Central memory CD4-positive, alpha-beta T cell (primary cell): ENCODE measurements around the gene GPC3.

Experiments
- DNase-seq: peaks from one replicate; pipeline ENCODE4 v3.0.0; 2022

Gene GPC3

DNA sequence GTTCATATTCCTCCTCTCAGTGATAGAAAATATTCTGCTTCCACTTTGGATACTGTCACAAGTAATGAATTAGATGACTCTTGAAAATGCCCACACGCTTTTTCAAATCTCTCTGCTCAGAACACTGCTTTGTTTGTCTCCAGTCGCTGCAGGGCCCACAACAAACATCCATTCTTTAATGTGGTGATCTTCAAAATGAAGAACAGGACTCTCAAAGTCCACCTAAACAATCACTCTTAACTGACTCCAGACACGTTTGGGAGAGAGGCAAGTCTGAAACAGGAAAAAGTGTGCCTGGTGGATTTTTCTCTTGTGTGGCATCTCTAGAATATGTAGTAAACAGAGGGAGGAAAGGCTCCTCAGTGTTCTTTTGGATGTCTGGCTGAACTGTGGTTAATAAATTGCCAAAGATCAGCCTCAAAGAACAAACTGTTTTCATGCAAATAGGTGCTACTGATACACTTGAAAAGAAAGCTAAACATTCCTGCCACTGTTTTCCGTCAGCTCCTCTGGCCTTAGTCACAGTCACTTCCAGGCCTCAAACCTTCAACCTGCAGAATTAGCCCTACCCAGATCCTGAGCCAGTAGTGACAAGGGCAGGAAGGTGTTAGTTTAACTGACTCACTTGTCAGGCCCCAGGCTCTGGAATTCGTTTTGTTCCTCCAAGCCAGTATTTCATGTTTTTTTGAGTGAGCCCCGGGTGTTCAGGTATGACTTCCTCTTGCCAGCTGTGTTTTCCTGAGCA is 310.5 kb downstream of the GPC3 start:
- DNase-seq, result no peak

DNA sequence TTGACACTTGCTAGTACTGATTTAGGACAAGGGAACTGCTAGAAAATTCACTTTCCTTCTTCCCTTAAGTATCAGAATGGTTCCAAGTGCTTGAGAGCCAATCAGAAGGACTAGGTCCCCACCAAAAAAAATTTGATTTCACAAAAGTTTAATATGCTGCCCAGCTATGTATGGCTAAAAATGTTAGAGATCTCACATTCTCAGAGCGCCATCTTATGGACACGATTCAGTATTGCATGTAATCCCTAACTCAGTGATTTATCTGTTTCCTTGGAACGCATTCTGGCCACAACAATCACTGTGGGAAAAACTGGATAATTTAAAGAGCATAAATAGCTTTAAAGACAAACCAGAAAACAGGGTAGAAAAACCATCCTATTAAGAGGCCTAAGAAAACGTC is 315.0 kb downstream of the GPC3 start:
- no peak for DNase-seq

DNA sequence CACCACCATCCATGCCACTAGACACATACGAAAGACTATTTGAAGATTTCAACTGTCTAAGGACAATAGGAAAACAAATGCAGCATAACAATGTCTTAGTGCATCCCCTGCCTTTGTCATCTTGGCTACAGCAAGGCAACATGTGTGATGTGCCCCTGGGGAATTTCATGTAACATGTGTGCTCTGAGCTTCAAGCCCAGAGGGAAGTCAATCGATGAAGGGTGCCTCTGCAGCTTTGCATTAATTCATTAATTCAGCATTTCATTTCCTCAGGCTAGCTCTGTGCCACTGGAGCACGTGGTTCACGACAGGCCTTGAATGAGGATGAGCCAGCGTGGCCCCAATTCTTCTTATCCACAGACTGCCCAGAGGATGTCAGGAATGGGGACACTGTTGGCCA is 316.2 kb downstream of the GPC3 start:
- no peak for DNase-seq

DNA sequence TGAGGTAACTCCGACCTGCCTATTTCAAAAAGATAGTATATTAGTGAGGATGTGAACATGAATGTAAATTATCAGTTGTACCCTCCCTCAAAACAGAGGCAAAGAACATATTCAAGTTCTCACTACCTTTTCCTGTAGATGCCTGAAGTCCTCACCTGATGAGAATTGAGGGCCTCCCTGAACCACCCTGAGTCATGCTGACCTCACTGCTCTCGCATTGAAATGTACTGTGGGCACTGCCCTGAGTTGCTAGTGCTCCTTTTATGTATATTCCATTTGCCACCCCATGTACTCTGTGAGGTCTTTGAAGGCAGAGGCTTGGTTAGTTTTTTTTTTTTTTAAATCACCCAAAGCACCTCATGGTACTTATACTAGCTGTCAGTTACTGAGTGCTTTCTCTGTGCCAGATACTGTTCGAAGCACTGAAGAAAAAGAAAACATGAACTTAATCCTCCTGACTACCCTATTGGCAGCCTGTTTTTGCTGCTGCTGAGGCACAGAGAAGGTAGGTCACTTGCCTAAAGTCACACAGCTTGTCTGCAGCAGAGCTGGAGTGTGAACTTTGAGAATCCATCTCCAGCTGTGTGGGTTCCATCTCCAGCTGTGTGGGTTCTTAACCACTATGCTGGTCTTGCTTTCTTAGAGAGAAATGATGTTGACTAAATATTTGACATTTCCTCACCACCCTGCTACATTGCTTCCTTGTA is 317.0 kb downstream of the GPC3 start:
- DNase-seq, result no peak

DNA sequence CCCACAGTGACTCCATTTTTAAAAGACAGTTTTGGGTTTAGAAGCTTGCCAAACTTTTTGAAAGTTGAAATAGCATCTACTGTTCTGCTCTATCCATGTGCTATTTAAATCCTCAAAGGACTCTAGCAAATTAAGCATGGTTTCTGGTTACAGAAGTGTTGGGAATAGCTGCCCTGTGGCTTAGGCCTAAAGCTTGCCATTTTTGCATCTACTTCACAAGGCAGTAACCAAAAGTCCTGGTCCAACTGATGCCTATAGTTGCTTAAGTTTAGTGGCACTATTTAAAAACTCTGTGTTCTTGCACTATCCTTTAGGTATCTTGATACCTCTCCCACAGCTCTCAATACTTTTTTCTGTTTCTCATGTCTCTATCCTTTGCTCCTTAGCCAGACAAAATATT is 319.1 kb downstream of the GPC3 start:
- DNase-seq, result no peak

DNA sequence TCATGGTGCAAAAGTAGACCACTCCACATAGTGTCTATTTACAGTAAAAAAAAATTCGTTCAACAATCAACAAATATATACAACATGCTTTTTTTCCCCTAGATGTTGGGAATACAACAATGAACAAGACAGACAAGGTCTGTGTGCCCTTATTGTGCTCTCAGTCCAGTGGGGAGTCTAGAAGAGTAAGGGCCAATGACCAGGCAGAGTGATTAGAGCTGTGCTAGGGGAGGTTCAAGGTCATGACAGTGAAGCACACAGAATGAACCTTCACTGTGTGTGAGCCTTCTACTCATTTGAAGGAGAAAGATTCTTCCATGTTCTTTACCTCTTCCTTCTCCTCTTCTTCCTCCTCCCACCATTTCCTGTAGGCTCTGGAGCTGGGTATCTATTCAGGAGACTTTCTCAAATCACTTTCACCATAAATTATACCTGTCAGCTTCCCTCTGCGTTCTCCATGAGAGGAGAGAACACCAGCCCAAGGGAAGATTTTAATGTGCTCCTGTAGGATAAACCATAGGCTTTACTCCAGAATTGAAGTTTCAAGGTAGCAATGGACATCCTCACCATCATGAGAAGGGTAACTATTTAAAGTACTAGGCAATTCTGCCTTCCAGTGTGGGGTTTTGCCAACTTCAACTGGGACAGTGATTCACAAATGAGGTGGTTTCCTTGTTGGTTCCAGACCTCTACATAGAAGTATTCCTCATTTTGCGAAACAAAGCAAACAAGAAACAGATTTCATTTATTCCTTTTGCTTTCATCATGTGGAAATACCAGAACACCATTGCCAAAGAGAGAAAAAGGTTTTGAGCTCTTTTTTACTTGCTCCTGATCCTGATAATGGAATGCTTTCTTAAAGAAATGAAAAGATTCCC is 323.2 kb downstream of the GPC3 start:
- no peak for DNase-seq

DNA sequence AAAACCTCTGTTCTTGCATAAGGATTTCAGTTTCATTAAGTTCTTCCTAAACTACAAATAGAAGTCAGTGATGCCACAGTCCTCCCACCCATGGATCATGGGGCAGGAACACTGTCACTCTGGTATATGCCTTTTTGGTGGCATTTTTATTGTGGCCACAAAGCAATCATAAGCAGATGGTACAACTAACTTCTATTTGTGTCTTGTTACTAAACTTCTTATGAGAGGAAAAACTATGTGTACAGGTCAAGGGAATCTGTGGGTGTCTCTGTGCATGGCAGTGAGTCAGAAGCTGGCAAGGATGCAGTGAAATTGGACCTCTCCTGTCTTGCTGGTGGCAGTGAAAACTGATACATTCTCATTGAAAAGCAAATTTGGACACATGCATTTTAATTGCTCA is 325.1 kb downstream of the GPC3 start:
- DNase-seq, result no peak

DNA sequence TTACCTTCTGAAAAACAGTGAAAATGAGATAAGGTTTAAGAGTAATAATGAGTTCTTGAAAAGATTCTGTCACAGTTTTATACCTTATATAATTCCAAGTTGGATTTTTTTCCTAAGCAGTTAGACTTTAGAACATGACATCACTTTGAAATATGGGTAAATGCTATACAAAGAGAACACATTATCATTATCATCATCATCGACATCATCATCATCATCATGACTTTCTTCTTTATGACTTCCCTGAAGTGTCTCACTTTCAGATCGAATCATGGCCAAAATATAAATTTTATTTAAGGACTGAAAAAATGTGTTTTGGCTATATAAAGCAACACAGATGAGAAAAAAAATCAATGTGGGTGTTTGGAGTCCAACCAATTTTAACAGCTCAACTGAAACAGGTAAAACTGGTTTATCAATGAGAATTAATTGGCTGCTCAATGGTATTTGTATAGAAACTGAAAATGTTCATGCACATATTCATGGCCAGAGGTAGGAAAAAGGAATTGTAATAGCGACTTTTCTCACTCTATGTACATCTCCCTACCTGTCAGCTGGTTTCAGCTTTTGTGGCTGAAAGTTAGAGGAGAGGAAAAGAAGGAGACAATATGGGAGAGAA is 327.0 kb downstream of the GPC3 start:
- DNase-seq, result no peak

DNA sequence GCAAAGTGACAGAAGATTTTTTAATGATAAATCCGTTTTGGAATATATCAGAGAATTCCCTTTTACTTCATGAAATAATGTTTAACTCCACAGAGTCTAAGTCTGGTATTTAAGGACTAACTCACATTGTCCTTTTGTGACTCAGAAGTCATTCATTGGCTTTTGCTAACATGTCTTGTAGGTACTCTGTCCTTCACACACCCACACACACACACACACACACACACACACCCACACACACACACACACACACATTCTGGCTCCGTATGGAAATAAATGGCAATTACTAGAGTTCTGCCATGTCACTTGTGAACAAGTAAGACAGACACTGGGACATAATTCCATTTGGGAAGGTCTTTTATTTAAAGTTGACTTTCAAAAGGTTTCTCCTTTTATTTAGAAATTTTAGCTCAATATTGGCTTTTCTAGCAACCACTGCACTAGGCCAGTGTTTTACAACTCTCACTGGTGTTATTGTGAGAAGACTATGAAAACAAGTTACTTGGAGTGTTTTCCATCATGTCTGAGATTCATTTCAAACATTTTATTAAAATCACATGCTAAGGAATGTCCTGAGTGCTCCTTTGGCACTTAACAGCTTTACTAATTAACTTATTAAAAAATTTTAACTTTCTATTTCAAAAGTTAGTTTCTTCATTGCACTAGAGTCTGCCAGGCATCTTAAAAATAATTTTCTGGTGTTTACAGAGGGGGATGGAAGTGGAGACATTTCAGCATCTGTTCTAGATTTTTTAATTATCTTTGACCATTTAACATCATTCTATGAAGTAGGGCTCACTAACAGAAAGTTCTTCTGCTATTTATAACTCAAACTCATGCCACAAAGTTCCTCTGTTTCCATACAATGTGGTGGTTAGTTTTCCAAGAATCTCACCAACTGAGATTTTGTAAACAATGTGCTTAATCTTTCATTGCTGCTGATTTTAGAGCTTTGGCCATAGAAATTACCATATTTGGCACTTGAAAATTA is 329.8 kb downstream of the GPC3 start:
- no peak for DNase-seq

DNA sequence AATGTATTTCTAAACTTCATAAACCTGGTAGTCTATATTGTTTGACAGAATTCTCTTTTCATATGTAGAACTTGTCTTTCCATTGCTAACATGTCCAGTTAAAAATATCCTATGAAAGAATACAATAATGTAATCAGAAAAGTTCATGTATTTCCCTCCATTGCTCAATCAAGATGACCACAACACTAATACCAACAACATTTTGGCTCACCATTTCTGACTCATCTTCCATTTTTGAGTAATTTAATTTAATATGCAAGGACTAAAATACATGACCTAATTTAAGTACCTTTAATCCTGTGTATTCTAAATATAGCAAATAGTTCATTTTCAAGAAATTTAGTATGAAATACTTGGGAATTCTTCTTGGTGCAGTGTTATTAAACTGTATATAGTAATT is 330.6 kb downstream of the GPC3 start:
- DNase-seq, result no peak

DNA sequence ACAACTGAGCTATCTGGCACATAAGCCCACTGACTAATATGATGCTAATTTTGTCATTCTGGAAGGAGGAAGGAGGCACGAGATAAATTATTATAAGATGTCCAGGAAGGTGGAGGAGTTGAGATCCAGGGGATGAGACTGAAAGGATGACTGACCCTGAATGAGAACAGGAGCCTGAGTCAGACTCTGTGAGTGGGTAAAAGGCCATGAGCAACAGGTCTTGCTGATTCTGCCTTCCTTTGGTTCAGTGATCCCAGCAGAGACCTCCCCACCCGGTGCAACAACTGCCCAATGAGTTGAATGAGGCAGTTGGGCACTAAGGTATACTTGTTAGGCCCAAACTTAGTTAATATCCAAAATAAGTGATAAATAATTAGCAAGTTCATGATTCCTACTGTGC is 332.0 kb downstream of the GPC3 start:
- DNase-seq, result no peak

DNA sequence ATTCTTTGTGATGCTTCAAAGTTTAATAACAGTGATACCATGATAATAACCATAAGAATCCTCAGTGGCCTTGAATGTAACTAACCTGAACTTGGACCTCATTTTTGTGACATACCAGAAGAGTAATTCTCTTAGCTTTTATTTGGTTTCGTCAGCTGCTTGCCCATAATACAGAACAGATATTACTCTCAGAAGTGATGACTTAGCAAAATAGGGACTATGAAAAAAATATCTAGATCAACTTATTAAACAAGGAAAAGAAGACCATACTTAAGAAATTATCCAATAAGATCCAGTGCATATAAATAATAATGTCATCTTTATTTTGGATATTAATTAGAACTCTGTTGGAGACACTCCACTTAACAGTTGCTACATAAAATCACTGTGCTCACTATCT is 333.2 kb downstream of the GPC3 start:
- no peak for DNase-seq

DNA sequence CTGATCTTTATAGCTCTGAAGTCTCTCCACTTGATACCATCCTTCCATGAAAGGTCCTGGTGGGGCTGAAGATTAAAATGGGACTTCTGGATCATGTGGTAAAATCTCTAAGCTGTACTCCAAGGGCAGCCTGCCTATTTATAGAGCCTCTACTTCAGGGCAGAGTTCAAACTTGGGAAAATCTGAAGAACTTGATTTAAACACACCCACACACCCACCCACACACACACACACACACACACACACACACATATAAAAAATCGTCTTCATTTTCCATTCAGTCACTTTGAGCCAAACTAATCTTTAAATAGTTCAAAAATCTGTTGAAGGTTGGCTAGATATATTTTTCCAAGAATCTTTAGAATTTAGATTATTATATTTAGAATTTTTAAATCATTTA is 335.2 kb downstream of the GPC3 start:
- no peak for DNase-seq

DNA sequence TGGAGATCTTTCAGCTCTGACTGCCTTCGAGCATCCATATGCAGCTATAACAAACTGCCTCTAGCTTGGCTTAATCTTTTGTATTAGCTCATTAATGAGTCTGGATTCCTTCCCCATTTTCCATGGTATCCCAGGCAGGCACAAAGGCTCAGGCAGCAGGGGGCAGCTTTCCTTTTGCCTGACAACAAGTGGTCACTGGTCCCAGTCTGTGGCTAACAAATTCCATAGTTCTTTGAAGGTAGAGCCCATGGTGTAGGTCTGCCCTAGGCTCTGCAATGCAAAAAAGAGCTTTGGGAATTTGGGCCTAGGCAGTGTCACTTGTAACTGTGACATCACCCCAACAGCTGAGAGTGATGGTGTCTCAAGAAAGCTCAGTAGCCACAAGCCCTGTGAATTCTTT is 335.7 kb downstream of the GPC3 start:
- DNase-seq, result no peak

DNA sequence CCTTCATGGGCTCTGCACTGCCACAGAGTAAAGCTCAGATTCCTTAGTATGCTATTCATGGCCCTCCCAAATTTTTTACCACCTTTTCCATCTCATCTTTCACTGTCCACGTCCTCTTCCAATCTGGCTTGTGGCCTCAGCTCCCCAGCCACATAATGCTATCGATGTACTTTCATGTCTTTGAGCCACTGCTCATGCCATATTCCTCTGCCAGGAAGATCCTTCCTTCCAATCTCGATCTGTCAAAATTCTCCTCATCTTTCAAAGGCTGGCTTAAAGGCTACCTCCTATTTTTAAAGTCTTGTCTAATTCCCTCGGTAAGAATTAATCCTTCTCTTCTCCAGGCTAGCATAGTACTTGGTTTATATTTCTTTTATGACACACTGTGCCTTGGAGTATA is 336.8 kb downstream of the GPC3 start:
- no peak for DNase-seq

DNA sequence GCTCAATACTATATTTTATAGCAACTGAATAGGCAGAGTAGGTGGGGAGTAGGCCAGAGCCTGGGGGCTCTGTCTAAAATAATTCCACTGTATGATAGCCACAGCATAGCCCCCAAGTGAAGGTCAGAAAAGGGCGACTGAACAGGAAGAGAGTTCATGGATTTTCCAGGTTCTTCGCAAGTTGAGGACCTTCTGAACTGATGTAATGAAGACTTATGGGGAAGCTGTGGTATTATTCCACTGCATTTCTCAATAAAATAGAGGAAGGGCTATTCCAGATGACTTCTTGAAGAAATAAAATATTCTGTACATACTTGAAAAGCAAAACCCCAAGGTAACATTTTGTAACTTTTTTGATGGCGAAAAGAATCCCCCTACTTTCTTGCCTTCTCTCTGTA is 338.7 kb downstream of the GPC3 start:
- DNase-seq, result no peak

DNA sequence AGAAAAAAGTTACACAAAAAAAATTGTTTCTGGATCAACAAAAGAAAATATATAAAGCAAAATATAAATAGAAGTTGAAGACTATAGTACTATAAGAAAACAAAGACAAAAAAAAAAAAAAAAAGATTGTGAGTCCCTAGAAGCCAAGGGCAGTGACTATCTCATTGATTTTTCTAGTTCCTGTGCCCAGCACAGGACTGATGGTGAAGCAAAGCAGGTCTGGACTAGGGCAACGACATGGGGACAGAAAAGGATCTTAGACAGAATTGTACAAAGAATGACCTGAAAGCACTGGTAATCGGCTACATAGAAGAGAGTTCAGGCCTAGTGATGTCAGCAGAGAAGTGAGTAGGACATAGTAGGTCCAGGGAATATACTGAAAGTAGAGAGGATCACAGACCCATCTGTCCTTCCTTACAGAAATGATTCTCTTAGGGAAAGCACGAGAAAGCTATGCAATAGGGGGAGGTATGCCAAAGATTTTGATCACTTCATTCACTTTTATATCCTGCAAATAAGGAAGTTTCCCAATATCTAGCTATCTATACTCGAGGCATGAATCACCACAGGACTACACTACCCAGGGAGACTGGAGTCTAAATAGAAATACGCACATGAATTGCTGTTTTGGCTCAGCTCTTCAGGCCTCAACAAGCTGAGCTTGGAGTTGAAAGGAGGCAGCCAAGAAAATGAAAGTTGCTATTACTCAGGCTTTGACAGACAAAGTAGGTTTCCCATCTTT is 339.2 kb downstream of the GPC3 start:
- no peak for DNase-seq

DNA sequence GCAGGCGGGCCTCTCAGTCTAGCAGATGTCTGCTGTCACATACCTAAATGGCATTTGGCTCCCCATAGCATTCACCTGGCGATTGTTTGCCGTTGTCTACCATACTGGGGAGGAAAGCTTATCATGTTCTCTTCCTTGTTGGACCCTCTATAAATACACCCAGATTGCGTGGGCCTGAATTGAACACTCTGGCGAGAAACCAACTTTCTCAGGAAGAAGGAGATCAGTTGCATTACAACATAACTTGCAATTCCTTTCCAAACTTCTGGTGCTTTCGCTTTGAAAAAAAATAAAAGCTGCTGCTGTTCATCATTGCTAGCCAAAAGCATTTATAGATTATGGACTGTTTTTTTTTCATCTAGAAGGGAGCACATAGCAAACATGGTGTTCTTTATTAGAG is 340.1 kb downstream of the GPC3 start:
- no peak for DNase-seq

DNA sequence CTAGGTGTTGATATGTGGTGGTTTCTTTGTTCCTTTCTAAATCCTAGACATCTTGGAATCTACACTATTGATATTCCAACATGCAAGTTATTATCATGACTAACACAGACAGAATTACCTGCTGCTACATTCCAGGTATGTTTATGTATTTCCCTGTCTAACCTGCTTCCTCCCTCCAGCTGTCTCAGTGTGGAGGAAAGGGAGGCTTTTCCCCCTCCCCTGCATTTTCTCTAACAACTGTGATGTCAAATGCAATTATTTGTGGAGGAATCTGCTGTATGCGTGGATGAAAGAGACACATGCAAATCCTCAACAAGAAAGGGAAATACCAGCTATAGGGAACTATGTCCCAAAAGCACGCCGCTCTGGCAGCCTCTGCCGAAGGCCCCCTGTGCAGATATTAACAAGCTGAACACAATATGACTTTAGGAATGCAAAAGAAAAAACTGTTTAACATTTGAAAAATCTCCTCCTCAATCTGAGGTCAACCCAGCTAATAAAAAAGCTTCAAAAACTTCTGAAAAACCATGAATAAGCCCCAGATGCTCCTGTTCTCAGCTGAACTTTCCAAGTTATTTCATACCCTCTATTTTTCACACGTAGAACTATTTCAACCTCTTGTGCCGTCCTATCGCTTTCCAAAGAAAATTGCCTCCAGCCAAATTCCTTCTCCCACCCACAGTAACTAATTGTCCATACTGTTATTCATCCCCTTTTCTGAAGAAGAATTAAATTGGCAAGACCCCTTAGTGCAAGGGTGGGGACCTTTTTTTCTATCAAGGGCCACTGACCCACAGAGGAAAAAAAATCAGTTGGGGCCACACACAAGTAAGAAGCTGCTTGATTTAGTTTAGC is 345.0 kb downstream of the GPC3 start:
- DNase-seq, result no peak

DNA sequence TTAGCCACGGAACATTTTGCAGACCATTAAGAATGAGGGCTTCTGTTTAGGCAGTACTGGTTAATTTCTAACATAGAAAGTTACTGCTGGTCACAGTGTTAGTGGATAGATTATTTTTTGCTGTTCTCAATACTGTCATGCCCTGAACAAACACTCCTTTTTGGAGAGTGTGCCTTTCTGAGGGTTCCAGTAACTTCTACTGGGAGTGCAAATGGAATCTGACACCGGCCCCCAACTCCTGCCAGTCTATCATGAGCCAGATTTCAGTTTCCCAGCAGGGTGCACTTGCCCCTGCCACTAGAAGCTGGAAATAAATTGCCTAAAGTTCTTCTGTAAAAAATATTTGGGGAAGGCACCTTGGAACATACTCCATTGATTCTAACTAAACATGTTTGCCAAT is 345.7 kb downstream of the GPC3 start:
- no peak for DNase-seq
